AG04450 (cell line): ENCODE data around the gene UBE3D. TPM values are rescaled to one million over a fixed set of nuclear protein-coding genes. Genes with fewer than 3 reads are reported as not detected.

Source experiments
- CTCF ChIA-PET: fragments of 300-600, 350-600 bp; formaldehyde crosslinking; extraction: SDS; loops from one replicate; lab custom pipeline; 2022; ENCODE audit warnings: antibody characterized with exemption, inconsistent platforms; lab: Charles Lee
- POLR2A ChIA-PET: fragments of 350-600 bp; formaldehyde crosslinking; extraction: SDS; loops from one replicate; lab custom pipeline; 2021; ENCODE audit warnings: antibody characterized with exemption, inconsistent platforms; lab: Yijun Ruan, JAX
- DNase-seq: peaks from one replicate; pipeline ENCODE4 v3.0.0-alpha.2; 2011; ENCODE audit warnings: low read depth, low spot score
- H3K27ac ChIP-seq: one replicate; pipeline ENCODE4 v1.5.1; 2012; ENCODE audit warnings: low read depth, low read length, control low read depth
- H3K27me3 ChIP-seq: one replicate; pipeline ENCODE4 v1.6.0; 2012; ENCODE audit warnings: low read length; ENCODE audit not compliant: control insufficient read depth, insufficient read depth
- H3K4me3 ChIP-seq: 2 replicates; pipeline ENCODE4 v1.5.1; 2011; ENCODE audit warnings: mild to moderate bottlenecking, low read depth, low read length, control low read depth
- H3K9me3 ChIP-seq: 2 replicates; pipeline ENCODE4 v1.5.1; 2012; ENCODE audit warnings: low read length; ENCODE audit not compliant: control insufficient read depth, insufficient read depth
- polyA plus RNA-seq: library from polyadenylated mRNA; depleted of rRNA; stranded (reverse); fragments of >200 nt; gene quantifications from 2 replicates; pipeline ENCODE4 v1.2.3, GENCODE V29; 2011; rRNA removed
- small RNA-seq: library from RNA; depleted of rRNA; stranded (forward); fragments of <200 nt; gene quantifications from one replicate; pipeline ENCODE3, GENCODE V24; 2012; ENCODE audit warnings: low read depth; ENCODE audit not compliant: insufficient read length
- TF ChIP-seq, protein P1 (sequence below): IDR thresholded peaks from 2 replicates; pipeline ENCODE4 v1.5.1; 2011; ENCODE audit warnings: low read depth, low read length, control low read depth, inconsistent platforms

The UBE3D gene
- polyA plus RNA-seq, 1 experiment: 6.4 TPM

DNA sequence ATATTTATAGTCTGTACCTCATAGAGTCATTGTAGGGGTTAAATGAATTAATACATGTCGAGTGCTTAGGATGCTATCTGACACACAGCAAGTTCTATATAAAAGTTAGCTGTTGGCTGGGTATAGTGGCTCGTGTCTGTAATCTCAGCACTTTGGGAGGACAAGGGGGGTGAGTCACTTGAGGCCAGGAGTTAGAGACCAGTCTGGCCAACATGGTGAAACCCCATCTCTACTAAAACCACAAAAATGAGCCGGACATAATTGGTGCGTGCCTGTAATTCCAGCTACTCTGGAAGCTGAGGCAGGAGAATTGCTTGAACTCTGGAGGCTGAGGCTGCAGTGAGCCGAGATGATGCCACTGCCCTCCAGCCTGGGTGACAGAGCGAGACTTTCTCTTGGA lies 222.9 kb downstream of the UBE3D start:
- ChIA-PET POLR2A (no interaction called here), CTCF (interaction anchor here (1.4 kb wide), 1 partner anchor 223 kb away, joined by 3 read pairs; the partner anchor contains the start of gene UBE3D)
- Histone ChIP-seq H3K9me3 (no peaks in the 10 kb centered on the region), H3K27me3 (no peaks in the 10 kb centered on the region), H3K4me3 (no peak overlapping the region), H3K27ac (no peak overlapping the region)
- peak; percentile 23 for DNase-seq
- TF ChIP-seq, protein P1, sequence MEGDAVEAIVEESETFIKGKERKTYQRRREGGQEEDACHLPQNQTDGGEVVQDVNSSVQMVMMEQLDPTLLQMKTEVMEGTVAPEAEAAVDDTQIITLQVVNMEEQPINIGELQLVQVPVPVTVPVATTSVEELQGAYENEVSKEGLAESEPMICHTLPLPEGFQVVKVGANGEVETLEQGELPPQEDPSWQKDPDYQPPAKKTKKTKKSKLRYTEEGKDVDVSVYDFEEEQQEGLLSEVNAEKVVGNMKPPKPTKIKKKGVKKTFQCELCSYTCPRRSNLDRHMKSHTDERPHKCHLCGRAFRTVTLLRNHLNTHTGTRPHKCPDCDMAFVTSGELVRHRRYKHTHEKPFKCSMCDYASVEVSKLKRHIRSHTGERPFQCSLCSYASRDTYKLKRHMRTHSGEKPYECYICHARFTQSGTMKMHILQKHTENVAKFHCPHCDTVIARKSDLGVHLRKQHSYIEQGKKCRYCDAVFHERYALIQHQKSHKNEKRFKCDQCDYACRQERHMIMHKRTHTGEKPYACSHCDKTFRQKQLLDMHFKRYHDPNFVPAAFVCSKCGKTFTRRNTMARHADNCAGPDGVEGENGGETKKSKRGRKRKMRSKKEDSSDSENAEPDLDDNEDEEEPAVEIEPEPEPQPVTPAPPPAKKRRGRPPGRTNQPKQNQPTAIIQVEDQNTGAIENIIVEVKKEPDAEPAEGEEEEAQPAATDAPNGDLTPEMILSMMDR: no peak

Small RNA genes lying within 50 kb of the gene (small RNA-seq; reads per million reads assigned to genes)
- gene LAP3P1: not detected

Other genes with a start within 250 kb of the UBE3D start
- gene DOP1A, start 1.8 kb upstream of the UBE3D start, polyA plus RNA-seq: 11.3 and 14.6 TPM in 2 replicates
- gene PGM3, start 127.4 kb upstream of the UBE3D start, polyA plus RNA-seq: 116 and 155 TPM in 2 replicates
- 6.5 and 8.3 TPM in 2 replicates for gene RWDD2A, start 127.5 kb upstream of the UBE3D start, polyA plus RNA-seq